ENCODE data around the gene HASPIN.

- TF ChIP-seq CTCF (IDR thresholded peaks at IDR 0.05) (no peak), POLR2A (IDR thresholded peaks at IDR 0.05) (no peak)
Measured at GRCh38 chr17:3761036-3761917, 37.6 kb downstream of the HASPIN start.

Data from esophagus squamous epithelium (tissue), 4 donors.